SH-SY5Y (cell line): ENCODE measurements around the gene STAG3.

Experiments used
- GATA2 ChIP-seq: IDR thresholded peaks from 2 replicates; pipeline ENCODE4 v1.6.1; 2011; ENCODE audit warnings: mild to moderate bottlenecking, low read depth, low read length
- GATA3 ChIP-seq: IDR thresholded peaks from 2 replicates; pipeline ENCODE4 v1.6.1; 2011; ENCODE audit warnings: low read depth, mild to moderate bottlenecking, low read length, moderate library complexity

- no peak for TF ChIP-seq GATA2
- TF ChIP-seq GATA3, result no peak
These were observed 22.8 kb upstream of the STAG3 start for GRCh38 chr7:100154651-100155491.
